RWPE2 (cell line): Measurements from ENCODE around the gene TUBA1B.
"Not testable (repeated sequence)": the region's sequence is repeated elsewhere in the genome, so short reads cannot be mapped to it uniquely, and the experiment has no call there.

ENCODE experiments used
- ATAC-seq: fragments of 200-7000 bp; cut with Tn5 transposase; 3 replicates; pipeline ENCODE4 v1.9.1; 2021; ENCODE audit warnings: low read depth
- DNase-seq: peaks from one replicate; pipeline ENCODE4 v3.0.0-alpha.2; 2020; ENCODE audit warnings: low spot score
- H3K27ac ChIP-seq: fragments of 450-650 bp; 2 replicates; pipeline ENCODE4 v1.5.1; 2017; ENCODE audit warnings: mild to moderate bottlenecking; ENCODE audit not compliant: poor library complexity, severe bottlenecking
- H3K27me3 ChIP-seq: fragments of 250-450 bp; sonication (Bioruptor Pico); 2 replicates; pipeline ENCODE4 v1.5.1; 2021; ENCODE audit warnings: mild to moderate bottlenecking, moderate library complexity; ENCODE audit not compliant: insufficient read depth, poor library complexity, severe bottlenecking
- H3K36me3 ChIP-seq: fragments of 250-450 bp; sonication (Bioruptor Pico); 2 replicates; pipeline ENCODE4 v1.5.1; 2020; ENCODE audit warnings: low read depth, mild to moderate bottlenecking, moderate library complexity
- H3K4me1 ChIP-seq: fragments of 250-450 bp; sonication (Bioruptor Pico); 2 replicates; pipeline ENCODE4 v1.5.1; 2021; ENCODE audit warnings: mild to moderate bottlenecking, moderate library complexity; ENCODE audit not compliant: insufficient read depth, poor library complexity, severe bottlenecking
- H3K4me3 ChIP-seq: fragments of 250-450 bp; sonication (Bioruptor Pico); 2 replicates; pipeline ENCODE4 v1.5.1; 2021; ENCODE audit warnings: mild to moderate bottlenecking, moderate library complexity; ENCODE audit not compliant: severe bottlenecking
- H3K9me3 ChIP-seq: fragments of 250-450 bp; sonication (Bioruptor Pico); 2 replicates; pipeline ENCODE4 v1.5.1; 2021; ENCODE audit warnings: mild to moderate bottlenecking, moderate library complexity; ENCODE audit not compliant: severe bottlenecking
- CTCF ChIP-seq: fragments of 450-650 bp; IDR thresholded peaks from one replicate; pipeline ENCODE4 v1.5.1; 2017; ENCODE audit warnings: mild to moderate bottlenecking, moderate library complexity; ENCODE audit not compliant: poor library complexity, severe bottlenecking

The TUBA1B gene

GRCh38 chr12:49144384-49144783, 13.2 kb upstream of the TUBA1B start:
- H3K27me3 ChIP-seq: no peaks in the 10 kb centered on the region
- no peak overlapping the region for H3K4me3 ChIP-seq
- ATAC-seq: no peak
- no peak for DNase-seq
- no peak overlapping the region for H3K27ac ChIP-seq
- H3K4me1 ChIP-seq: no peaks in the 10 kb centered on the region
- no peak for TF ChIP-seq CTCF
- H3K36me3 ChIP-seq: no peaks in the 10 kb centered on the region
- no peaks in the 10 kb centered on the region for H3K9me3 ChIP-seq

- ATAC-seq (no peak), DNase-seq (no peak)
- Histone ChIP-seq H3K36me3 (no peaks in the 10 kb centered on the region), H3K27ac (no peak overlapping the region), H3K27me3 (no peaks in the 10 kb centered on the region), H3K4me3 (no peak overlapping the region), H3K9me3 (no peaks in the 10 kb centered on the region), H3K4me1 (peaks cover 4% of the 10 kb centered on the region)
- TF ChIP-seq CTCF: no peak
Measured at GRCh38 chr12:49138999-49139398, 7.8 kb upstream of the TUBA1B start.

GRCh38 chr12:49138587-49138986, 7.4 kb upstream of the TUBA1B start:
- Histone ChIP-seq H3K36me3 (no peaks in the 10 kb centered on the region), H3K27me3 (no peaks in the 10 kb centered on the region), H3K4me1 (peaks cover 4% of the 10 kb centered on the region), H3K4me3 (no peak overlapping the region), H3K9me3 (no peaks in the 10 kb centered on the region), H3K27ac (no peak overlapping the region)
- TF ChIP-seq CTCF: no peak
- DNase-seq: no peak
- ATAC-seq: no peak

- Histone ChIP-seq H3K27me3 (no peaks in the 10 kb centered on the region), H3K36me3 (no peaks in the 10 kb centered on the region), H3K4me1 (peaks cover 4% of the 10 kb centered on the region), H3K9me3 (no peaks in the 10 kb centered on the region), H3K27ac (no peak overlapping the region), H3K4me3 (no peak overlapping the region)
- DNase-seq (no peak), ATAC-seq (no peak)
- no peak for TF ChIP-seq CTCF
Measured at GRCh38 chr12:49137476-49137875, 6.3 kb upstream of the TUBA1B start.

GRCh38 chr12:49136997-49137396, 5.8 kb upstream of the TUBA1B start:
- not testable (repeated sequence) for ATAC-seq, H3K27me3 ChIP-seq, H3K4me3 ChIP-seq, H3K4me1 ChIP-seq, DNase-seq, H3K36me3 ChIP-seq, H3K27ac ChIP-seq, H3K9me3 ChIP-seq
